SU-DHL-6 (cell line): ENCODE measurements around the gene SFSWAP.
A peak's percentile ranks its signal among the peaks of the same experiment; 100 is the strongest.
"Not testable (repeated sequence)": the region's sequence is repeated elsewhere in the genome, so short reads cannot be mapped to it uniquely, and the experiment has no call there.

Experiments
- H2AFZ ChIP-seq: fragments of 200-600 bp; sonication (generic); 2 replicates; pipeline ENCODE4 v1.6.1; 2014; ENCODE audit warnings: low read depth, mild to moderate bottlenecking, moderate library complexity, mixed read lengths, antibody characterized with exemption, low read length; ENCODE audit not compliant: severe bottlenecking
- H3F3A ChIP-seq: fragments of 200-600 bp; shearing (Covaris generic); 2 replicates; pipeline ENCODE4 v1.6.0; 2016; ENCODE audit warnings: antibody characterized with exemption, mild to moderate bottlenecking; ENCODE audit not compliant: insufficient read depth
- H3K27ac ChIP-seq: fragments of 200-600 bp; sonication (generic); 2 replicates; pipeline ENCODE4 v1.5.1; 2016; ENCODE audit warnings: low read depth, mild to moderate bottlenecking, low read length, moderate library complexity, mixed read lengths
- H3K27me3 ChIP-seq: fragments of 200-600 bp; sonication (generic), shearing (Covaris generic); 2 replicates; pipeline ENCODE4 v1.6.0; 2014; ENCODE audit warnings: mild to moderate bottlenecking, low read length
- H3K36me3 ChIP-seq: fragments of 200-600 bp; sonication (generic); 2 replicates; pipeline ENCODE4 v1.6.1; 2014; ENCODE audit warnings: mild to moderate bottlenecking, low read length, mixed read lengths
- H3K4me2 ChIP-seq: fragments of 300-600, 200-600 bp; shearing (Covaris generic), sonication (generic); 2 replicates; pipeline ENCODE4 v1.6.0; 2014; ENCODE audit warnings: low read length, low read depth, mild to moderate bottlenecking; ENCODE audit not compliant: poor library complexity, severe bottlenecking
- H3K4me3 ChIP-seq: fragments of 200-600 bp; sonication (generic); 2 replicates; pipeline ENCODE4 v1.5.1; 2014; ENCODE audit warnings: antibody characterized with exemption, low read length, mild to moderate bottlenecking, mixed read lengths; ENCODE audit not compliant: insufficient read depth, poor library complexity, severe bottlenecking
- H3K79me2 ChIP-seq: fragments of 200-600 bp; sonication (generic); 2 replicates; pipeline ENCODE4 v1.6.1; 2014; ENCODE audit warnings: mild to moderate bottlenecking, low read length, moderate library complexity; ENCODE audit not compliant: insufficient read depth
- H3K9ac ChIP-seq: fragments of 200-600 bp; sonication (generic); 2 replicates; pipeline ENCODE4 v1.7.0; 2014; ENCODE audit warnings: mild to moderate bottlenecking, low read length
- H3K9me2 ChIP-seq: fragments of 200-600 bp; sonication (generic); replicated peaks from 2 replicates; pipeline ENCODE4 v1.6.1; 2014; ENCODE audit warnings: low read length; ENCODE audit not compliant: insufficient read depth
- H3K9me3 ChIP-seq: fragments of 200-600 bp; sonication (generic); 2 replicates; pipeline ENCODE4 v1.6.1; 2014; ENCODE audit warnings: low read length, mixed read lengths; ENCODE audit not compliant: insufficient read depth
- H4K20me1 ChIP-seq: fragments of 200-600 bp; sonication (generic); 2 replicates; pipeline ENCODE4 v1.6.1; 2014; ENCODE audit warnings: low read depth, mild to moderate bottlenecking, antibody characterized with exemption, low read length, moderate library complexity, mixed read lengths
- EZH2phosphoT487 ChIP-seq: fragments of 200-600 bp; sonication (generic), shearing (Covaris generic); conservative IDR thresholded peaks from 2 replicates; pipeline ENCODE4 v1.6.1; 2018; ENCODE audit warnings: mild to moderate bottlenecking, antibody characterized with exemption, low read length, moderate library complexity, mixed read lengths
- TF ChIP-seq, protein P1 (sequence below): fragments of 200-600 bp; sonication (generic); IDR thresholded peaks from one replicate; pipeline ENCODE4 v1.5.1; 2017; ENCODE audit warnings: antibody characterized with exemption, mild to moderate bottlenecking, low read length, moderate library complexity; ENCODE audit not compliant: insufficient read depth, poor library complexity, severe bottlenecking

SFSWAP gene

DNA sequence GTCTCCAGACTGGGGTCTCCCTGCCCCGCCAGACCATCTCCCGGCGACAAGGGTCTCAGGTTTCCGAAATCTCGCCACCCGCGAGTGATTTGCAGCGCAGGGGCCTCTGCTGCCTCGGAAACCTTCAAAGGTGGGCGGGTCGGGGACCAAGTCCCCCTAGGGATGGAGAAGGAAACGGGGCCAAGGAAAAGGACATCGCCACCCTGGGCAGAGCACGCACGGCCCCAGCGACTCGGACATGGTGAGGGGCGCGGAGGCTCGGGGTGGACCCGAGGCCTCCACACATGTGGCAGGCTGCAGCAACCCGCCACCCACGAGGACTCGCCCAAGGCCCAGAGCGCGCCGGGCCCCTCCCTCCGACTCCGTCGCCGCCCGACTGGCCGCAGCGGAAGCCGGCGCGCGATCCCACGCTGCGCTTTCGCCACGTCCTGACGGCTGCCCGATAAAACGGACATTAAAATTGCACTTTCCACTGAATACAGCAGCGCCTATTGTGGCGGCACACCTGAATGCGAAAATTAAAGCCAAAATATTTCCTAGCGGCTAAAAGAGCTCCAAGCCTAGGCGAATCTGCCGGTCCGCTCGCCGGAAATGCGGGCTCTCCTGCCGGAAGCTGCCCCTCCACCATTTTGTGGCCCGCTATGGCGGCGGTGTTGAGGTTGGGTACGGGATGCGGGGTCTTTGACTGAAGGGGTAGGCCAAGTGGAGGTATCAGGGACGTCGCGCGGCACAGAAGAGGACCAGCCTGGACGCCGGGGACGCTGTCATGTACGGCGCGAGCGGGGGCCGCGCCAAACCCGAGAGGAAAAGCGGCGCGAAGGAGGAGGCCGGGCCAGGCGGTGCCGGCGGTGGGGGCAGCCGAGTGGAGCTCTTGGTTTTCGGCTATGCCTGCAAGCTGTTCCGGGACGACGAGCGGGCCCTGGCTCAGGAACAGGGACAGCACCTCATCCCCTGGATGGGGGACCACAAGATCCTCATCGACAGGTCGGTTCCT lies at the start of gene SFSWAP:
SFSWAP (plus strand) TSS at position 627 of the 994 bp plus-strand sequence; CDS start at position 767, 140 bp downstream.
- H3K27ac ChIP-seq, result peak within 1 kb of the TSS; percentile 75
- no peak for TF ChIP-seq EZH2phosphoT487
- TF ChIP-seq, protein P1, sequence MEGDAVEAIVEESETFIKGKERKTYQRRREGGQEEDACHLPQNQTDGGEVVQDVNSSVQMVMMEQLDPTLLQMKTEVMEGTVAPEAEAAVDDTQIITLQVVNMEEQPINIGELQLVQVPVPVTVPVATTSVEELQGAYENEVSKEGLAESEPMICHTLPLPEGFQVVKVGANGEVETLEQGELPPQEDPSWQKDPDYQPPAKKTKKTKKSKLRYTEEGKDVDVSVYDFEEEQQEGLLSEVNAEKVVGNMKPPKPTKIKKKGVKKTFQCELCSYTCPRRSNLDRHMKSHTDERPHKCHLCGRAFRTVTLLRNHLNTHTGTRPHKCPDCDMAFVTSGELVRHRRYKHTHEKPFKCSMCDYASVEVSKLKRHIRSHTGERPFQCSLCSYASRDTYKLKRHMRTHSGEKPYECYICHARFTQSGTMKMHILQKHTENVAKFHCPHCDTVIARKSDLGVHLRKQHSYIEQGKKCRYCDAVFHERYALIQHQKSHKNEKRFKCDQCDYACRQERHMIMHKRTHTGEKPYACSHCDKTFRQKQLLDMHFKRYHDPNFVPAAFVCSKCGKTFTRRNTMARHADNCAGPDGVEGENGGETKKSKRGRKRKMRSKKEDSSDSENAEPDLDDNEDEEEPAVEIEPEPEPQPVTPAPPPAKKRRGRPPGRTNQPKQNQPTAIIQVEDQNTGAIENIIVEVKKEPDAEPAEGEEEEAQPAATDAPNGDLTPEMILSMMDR, result no peak

DNA sequence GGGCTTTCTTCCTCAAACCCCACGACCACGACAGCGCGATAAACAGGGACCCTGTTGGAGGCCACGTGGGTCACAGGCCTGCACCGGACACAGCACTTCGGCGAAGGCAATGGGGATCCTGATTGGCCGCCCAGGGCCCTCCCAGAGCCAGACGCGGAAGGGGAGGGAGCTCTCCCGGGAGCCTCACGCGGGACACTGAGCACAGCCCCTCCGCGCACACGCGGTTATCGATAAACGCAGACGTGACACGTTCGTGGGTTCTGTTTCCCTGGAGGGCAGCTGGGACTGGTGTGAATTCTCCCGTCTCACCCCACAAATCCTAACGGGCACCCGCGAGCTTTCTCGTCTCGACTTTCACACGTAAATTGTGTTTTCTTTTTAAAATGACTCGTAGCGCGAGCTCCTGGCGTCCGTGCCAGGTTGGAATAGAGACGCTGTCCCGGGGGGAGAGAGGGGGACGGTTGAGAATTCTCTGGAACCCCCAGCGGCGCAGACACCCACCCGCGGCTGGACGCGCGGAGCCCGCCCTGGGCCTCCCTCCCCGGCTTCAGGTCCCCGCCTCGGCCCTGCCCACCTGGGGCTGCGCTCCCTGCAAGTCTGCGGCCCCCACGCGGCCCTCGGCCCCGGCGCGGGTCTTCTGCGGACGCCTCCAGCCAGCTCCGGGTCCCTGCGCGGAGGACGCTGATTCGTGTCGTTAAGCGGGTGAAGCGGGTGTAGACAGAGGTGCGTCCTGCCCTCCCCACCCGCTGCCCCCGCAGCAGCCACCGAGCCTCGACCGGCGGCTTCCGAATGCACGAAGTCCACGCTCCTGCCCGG lies 49.5 kb upstream of the SFSWAP start:
- H3K9me3 ChIP-seq, H3K4me3 ChIP-seq, H4K20me1 ChIP-seq, H3K4me2 ChIP-seq, H3K9me2 ChIP-seq, H3K36me3 ChIP-seq, H3K79me2 ChIP-seq, H3K27ac ChIP-seq, H3F3A ChIP-seq, H3K27me3 ChIP-seq, H2AFZ ChIP-seq, H3K9ac ChIP-seq: not testable (repeated sequence)

More for the DNA sequence above, at the start of gene SFSWAP:
- H3K4me2 ChIP-seq, result peak within 1 kb of the TSS; percentile 85
- peaks cover 14% of the 10 kb centered on the region; the same call in 1 of the 2 replicates for H3K36me3 ChIP-seq
- 0 out of 2 replicates have a peak, but pooled peaks cover 2% of the 10 kb centered on the region for H3F3A ChIP-seq
- H3K9me2 ChIP-seq, result no peaks in the 10 kb centered on the region
- H3K9ac ChIP-seq, result peak within 1 kb of the TSS; percentile 91
- no peaks in the 10 kb centered on the region for H3K27me3 ChIP-seq
- H3K4me3 ChIP-seq, result peak within 1 kb of the TSS; percentile 98
- peaks cover 32% of the 10 kb centered on the region for H3K79me2 ChIP-seq
- H2AFZ ChIP-seq, result peak within 1 kb of the TSS; percentile 70
- no peaks in the 10 kb centered on the region; the same call in 1 of the 2 replicates for H4K20me1 ChIP-seq
- no peaks in the 10 kb centered on the region for H3K9me3 ChIP-seq

DNA sequence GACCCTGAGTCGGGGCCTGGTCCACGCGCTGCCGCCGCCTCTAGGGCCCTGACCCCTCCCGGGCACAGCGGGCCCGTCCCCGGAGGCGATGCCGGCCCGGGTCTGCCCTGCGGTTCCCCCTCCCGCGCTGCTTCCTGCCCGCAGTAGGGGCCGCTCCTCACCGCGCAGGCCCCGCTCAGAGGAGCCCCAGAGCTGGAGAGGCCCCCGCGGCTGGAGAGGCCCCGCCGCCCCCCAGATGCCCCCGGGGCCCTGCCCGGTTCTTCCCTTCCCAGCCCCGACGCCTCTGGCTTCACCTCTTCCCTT lies 49.0 kb upstream of the SFSWAP start:
- H3K79me2 ChIP-seq, result not testable (repeated sequence)

GRCh38 chr12:131662346-131662745 lies 48.5 kb upstream of the SFSWAP start:
- H2AFZ ChIP-seq, H3K9me2 ChIP-seq, H3K9me3 ChIP-seq, H3K4me3 ChIP-seq, H3K4me2 ChIP-seq, H4K20me1 ChIP-seq, H3F3A ChIP-seq, H3K79me2 ChIP-seq, H3K27ac ChIP-seq, H3K9ac ChIP-seq, H3K27me3 ChIP-seq, H3K36me3 ChIP-seq: not testable (repeated sequence)

More for the DNA sequence above, 49.0 kb upstream of the SFSWAP start:
- H3K4me3 ChIP-seq, H2AFZ ChIP-seq, H3K9me3 ChIP-seq, H3K36me3 ChIP-seq, H3K27me3 ChIP-seq, H3K27ac ChIP-seq, H3K9me2 ChIP-seq, H3K4me2 ChIP-seq, H3F3A ChIP-seq, H3K9ac ChIP-seq, H4K20me1 ChIP-seq: not testable (repeated sequence)

GRCh38 chr12:131665666-131666065 lies 45.2 kb upstream of the SFSWAP start:
- not testable (repeated sequence) for H3K9ac ChIP-seq, H3K27me3 ChIP-seq, H3F3A ChIP-seq, H3K36me3 ChIP-seq, H3K4me2 ChIP-seq, H3K9me3 ChIP-seq, H4K20me1 ChIP-seq, H3K27ac ChIP-seq, H3K4me3 ChIP-seq, H3K79me2 ChIP-seq, H3K9me2 ChIP-seq, H2AFZ ChIP-seq

DNA sequence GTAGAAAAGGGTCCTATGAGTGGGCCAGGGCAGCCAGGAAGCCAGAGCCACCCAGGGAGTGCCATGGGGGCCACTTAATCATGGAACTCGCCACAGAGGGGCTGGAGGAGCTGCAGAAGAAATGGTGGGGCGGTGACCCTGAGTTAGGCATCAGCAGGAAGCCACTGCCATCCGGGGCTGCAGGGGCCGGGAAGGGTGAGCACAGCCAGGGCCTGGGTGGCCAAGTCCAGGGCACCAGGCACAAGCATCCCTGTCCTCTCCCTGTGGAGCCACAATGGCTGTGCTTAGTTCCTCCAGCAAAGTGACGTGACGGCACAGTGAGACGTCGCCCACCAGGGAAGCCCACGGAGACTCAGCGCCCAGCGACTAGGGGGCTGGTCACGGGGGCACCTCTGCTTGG lies 44.4 kb upstream of the SFSWAP start:
- not testable (repeated sequence) for H3K79me2 ChIP-seq, H4K20me1 ChIP-seq

More for the DNA sequence above, 44.4 kb upstream of the SFSWAP start:
- H3K36me3 ChIP-seq, H2AFZ ChIP-seq, H3K9me2 ChIP-seq, H3F3A ChIP-seq, H3K4me2 ChIP-seq, H3K27me3 ChIP-seq, H3K9ac ChIP-seq, H3K4me3 ChIP-seq, H3K27ac ChIP-seq, H3K9me3 ChIP-seq: not testable (repeated sequence)
